ENCODE results near the gene PCDHGB5.
"Not testable (repeated sequence)": the region's sequence is repeated elsewhere in the genome, so short reads cannot be mapped to it uniquely, and the experiment has no call there.

Gene PCDHGB5

DNA sequence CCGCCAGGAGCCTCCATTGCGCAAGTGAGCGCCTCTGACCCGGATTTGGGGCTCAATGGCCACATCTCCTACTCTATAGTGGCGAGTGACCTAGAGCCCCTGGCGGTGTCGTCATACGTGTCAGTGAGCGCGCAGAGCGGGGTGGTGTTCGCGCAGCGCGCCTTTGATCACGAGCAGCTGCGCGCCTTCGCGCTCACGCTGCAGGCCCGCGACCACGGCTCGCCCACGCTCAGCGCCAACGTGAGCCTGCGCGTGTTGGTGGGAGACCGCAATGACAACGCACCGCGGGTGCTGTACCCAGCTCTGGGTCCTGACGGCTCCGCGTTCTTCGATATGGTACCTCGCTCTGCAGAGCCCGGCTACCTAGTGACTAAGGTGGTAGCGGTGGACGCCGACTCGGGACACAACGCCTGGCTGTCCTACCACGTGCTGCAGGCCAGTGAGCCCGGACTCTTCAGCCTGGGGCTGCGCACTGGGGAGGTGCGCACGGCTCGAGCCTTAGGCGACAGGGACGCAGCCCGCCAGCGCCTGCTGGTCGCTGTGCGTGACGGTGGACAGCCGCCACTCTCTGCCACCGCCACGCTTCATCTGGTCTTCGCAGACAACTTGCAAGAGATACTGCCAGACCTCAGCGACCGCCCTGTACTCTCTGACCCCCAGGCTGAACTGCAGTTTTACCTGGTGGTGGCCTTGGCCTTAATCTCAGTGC lies 12.0 kb downstream of the PCDHGB5 start:
- no peak for DNase-seq (ENCODE audit: low read depth in 3 of 3)

DNA sequence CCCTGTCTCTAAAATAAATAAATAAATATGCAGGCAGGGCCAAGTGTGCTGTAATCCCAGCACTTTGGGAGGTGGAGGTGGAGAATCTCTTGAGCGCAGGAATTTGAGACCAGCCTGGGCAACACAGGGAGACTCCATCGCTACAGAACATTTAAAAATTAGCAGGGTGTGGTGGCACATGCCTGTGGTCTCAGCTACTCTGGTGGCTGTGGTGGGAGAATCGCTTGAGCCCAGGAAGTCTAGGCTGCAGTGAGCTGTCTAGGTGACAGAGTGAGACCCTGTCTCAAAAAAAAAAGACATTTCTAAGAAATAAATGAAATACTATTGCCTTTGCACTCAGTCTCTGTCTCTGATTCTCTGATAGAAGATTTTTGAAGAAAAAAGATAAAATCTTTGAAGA lies 13.8 kb downstream of the PCDHGB5 start:
- no peak for DNase-seq (ENCODE audit: low read depth in 3 of 3)

GRCh38 chr5:141412854-141413539 lies 15.2 kb downstream of the PCDHGB5 start, which contains the start of gene PCDHGA10:
Gene PCDHGA10, plus strand, starts transcription at chr5:141412987. Its CDS starts 189 bp downstream, at chr5:141413176.
- DNase-seq (ENCODE audit: low read depth in 3 of 3) = peak in 2 of 3 experiments; percentile 32 to 42

DNA sequence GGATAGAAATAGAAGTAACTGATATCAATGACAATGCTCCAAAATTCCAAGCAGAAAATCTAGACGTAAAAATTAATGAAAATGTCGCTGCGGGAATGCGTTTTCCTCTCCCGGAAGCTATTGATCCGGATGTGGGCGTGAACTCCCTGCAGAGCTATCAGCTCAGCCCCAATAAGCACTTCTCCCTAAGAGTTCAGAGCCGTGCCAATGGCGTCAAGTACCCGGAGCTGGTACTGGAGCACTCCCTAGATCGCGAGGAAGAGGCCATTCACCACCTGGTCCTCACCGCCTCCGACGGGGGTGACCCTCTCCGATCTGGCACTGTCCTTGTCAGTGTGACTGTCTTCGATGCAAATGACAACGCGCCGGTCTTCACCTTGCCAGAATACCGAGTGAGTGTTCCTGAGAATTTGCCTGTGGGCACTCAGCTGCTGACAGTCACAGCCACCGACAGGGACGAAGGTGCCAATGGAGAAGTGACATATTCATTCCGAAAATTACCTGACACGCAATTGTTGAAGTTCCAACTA lies 15.9 kb downstream of the PCDHGB5 start:
- no peak for DNase-seq (ENCODE audit: low read depth in 3 of 3)

DNA sequence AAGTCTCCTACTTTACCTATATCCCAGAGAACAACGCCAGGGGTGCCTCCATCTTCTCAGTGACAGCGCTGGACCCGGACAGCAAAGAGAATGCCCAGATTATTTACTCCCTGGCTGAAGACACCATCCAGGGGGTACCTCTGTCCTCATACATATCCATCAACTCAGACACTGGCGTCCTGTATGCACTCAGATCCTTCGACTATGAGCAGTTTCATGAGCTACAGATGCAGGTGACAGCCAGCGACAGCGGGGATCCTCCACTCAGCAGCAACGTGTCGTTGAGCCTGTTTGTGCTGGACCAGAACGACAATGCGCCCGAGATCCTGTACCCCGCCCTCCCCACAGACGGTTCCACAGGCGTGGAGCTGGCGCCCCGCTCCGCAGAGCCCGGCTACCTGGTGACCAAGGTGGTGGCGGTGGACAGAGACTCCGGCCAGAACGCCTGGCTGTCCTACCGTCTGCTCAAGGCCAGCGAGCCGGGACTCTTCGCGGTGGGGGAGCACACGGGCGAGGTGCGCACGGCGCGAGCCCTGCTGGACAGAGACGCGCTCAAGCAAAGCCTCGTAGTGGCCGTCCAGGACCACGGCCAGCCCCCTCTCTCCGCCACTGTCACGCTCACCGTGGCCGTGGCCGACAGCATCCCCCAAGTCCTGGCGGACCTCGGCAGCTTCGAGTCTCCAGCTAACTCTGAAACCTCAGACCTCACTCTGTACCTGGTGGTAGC lies 17.0 kb downstream of the PCDHGB5 start:
- not testable (repeated sequence) for DNase-seq (ENCODE audit: low read depth in 3 of 3)

DNA sequence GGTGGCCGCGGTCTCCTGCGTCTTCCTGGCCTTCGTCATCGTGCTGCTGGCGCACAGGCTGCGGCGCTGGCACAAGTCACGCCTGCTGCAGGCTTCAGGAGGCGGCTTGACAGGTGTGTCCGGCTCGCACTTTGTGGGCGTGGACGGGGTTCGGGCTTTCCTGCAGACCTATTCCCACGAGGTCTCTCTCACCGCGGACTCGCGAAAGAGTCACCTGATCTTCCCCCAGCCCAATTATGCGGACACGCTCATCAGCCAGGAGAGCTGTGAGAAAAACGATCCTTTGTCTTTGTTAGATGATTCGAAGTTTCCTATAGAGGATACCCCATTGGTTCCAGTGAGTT lies 17.5 kb downstream of the PCDHGB5 start:
- DNase-seq (ENCODE audit: low read depth in 3 of 3) = not testable (repeated sequence)

DNA sequence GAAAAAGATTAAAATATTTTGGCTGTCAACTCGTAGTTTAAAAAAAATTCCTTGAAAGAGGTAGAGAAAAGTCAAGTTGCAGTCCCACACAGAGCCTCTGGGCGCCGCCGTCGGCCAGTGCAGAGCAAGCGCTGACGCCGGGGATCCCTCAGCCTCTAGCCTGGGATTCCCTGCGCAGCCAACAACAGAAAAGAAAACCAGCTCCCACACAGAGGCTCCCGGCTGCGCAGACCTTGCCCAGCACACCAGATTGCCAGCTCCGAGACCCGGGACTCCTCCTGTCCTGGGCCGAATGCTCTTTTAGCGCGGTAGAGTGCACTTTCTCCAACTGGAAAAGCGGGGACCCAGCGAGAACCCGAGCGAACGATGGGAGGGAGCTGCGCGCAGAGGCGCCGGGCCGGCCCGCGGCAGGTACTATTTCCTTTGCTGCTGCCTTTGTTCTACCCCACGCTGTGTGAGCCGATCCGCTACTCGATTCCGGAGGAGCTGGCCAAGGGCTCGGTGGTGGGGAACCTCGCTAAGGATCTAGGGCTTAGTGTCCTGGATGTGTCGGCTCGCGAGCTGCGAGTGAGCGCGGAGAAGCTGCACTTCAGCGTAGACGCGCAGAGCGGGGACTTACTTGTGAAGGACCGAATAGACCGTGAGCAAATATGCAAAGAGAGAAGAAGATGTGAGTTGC lies 19.9 kb downstream of the PCDHGB5 start, which contains the start of gene PCDHGB7:
PCDHGB7 (plus strand) TSS at position 184 of the 679 bp plus-strand sequence; CDS start at position 367, 183 bp downstream.
- not testable (repeated sequence) for DNase-seq (ENCODE audit: low read depth in 3 of 3)

DNA sequence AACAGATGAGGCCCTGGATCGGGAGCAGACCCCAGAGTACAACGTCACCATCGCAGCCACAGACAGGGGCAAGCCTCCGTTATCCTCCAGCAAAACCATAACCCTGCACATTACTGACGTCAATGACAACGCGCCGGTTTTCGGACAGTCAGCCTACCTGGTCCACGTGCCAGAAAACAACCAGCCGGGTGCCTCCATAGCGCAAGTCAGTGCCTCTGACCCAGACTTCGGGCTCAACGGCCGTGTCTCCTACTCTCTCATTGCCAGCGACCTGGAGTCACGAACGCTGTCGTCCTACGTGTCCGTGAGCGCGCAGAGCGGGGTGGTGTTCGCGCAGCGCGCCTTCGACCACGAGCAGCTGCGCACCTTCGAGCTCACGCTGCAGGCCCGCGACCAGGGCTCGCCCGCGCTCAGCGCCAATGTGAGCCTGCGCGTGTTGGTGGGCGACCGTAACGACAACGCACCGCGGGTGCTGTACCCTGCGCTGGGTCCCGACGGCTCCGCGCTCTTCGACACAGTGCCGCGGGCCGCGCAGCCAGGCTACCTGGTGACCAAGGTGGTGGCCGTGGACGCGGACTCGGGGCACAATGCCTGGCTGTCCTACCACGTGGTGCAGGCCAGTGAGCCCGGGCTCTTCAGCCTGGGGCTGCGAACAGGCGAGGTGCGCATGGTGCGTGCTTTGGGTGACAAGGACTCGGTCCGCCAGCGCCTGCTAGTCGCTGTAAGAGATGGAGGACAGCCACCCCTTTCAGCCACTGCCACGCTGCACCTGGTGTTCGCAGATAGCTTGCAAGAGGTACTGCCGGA lies 21.5 kb downstream of the PCDHGB5 start:
- no peak for DNase-seq (ENCODE audit: low read depth in 3 of 3)

GRCh38 chr5:141420855-141421488 lies 23.2 kb downstream of the PCDHGB5 start, which contains the start of gene PCDHGA11:
Gene PCDHGA11, plus strand, starts transcription at chr5:141421051. Its CDS starts 177 bp downstream, at chr5:141421228.
- DNase-seq (ENCODE audit: low read depth in 3 of 3) = no peak

GRCh38 chr5:141421489-141421855 lies 23.7 kb downstream of the PCDHGB5 start:
- no peak for DNase-seq (ENCODE audit: low read depth in 3 of 3)

DNA sequence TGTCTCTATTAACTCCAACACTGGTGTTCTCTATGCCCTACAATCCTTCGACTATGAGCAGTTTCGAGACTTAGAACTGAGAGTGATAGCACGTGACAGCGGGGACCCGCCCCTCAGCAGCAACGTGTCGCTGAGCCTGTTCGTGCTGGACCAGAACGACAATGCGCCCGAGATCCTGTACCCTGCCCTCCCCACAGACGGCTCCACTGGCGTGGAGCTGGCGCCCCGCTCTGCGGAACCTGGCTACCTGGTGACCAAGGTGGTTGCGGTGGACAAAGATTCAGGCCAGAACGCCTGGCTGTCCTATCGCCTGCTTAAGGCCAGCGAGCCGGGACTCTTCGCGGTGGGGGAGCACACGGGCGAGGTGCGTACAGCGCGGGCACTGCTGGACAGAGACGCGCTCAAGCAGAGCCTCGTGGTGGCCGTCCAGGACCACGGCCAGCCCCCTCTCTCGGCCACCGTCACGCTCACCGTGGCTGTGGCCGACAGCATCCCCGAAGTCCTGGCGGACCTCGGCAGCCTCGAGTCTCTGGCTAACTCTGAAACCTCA lies 25.1 kb downstream of the PCDHGB5 start:
- DNase-seq (ENCODE audit: low read depth in 3 of 3) = no peak

DNA sequence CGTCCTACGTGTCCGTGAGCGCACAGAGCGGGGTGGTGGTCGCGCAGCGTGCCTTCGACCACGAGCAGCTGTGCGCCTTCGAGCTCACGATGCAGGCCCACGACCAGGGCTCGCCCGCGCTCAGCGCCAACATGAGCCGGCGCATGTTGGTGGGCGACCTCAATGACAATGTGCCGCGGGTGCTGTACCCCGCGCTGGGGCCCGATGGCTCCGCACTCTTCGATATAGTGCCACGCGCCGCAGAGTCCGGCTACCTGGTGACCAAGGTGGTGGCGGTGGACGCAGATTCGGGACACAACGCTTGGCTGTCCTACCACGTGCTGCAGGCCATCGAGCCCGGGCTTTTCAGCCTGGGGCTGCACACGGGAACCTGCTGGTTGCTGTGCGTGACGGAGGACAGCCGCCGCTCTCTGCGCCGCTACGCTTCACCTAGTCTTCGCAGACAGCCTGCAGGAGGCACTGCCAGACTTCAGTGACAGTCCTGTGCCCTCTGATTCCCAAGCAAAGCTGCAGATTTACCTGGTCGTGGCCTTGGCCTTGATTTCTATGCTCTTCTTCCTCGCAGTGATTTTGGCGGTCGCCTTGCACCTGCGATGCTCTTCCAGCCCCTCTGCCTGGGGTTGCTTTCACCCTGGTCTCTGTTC lies 30.2 kb downstream of the PCDHGB5 start:
- DNase-seq (ENCODE audit: low read depth in 3 of 3) = no peak

- no peak for DNase-seq (ENCODE audit: low read depth in 3 of 3)
Observed at GRCh38 chr5:141430332-141431113, 32.8 kb downstream of the PCDHGB5 start, which contains the start of gene PCDHGA12. Gene PCDHGA12, plus strand, starts transcription at chr5:141430507. Its CDS starts 253 bp downstream, at chr5:141430760.

DNA sequence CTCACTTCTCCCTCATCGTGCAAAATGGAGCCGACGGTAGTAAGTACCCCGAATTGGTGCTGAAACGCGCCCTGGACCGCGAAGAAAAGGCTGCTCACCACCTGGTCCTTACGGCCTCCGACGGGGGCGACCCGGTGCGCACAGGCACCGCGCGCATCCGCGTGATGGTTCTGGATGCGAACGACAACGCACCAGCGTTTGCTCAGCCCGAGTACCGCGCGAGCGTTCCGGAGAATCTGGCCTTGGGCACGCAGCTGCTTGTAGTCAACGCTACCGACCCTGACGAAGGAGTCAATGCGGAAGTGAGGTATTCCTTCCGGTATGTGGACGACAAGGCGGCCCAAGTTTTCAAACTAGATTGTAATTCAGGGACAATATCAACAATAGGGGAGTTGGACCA lies 33.5 kb downstream of the PCDHGB5 start:
- no peak for DNase-seq (ENCODE audit: low read depth in 3 of 3)

DNA sequence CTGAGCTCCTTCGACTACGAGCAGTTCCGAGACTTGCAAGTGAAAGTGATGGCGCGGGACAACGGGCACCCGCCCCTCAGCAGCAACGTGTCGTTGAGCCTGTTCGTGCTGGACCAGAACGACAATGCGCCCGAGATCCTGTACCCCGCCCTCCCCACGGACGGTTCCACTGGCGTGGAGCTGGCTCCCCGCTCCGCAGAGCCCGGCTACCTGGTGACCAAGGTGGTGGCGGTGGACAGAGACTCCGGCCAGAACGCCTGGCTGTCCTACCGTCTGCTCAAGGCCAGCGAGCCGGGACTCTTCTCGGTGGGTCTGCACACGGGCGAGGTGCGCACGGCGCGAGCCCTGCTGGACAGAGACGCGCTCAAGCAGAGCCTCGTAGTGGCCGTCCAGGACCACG lies 34.6 kb downstream of the PCDHGB5 start:
- DNase-seq (ENCODE audit: low read depth in 3 of 3) = not testable (repeated sequence)

- DNase-seq (ENCODE audit: low read depth in 3 of 3) = not testable (repeated sequence)
Observed at GRCh38 chr5:141432726-141433125, 35.0 kb downstream of the PCDHGB5 start.

GRCh38 chr5:141434006-141434405 lies 36.3 kb downstream of the PCDHGB5 start:
- DNase-seq (ENCODE audit: low read depth in 3 of 3) = no peak

DNA sequence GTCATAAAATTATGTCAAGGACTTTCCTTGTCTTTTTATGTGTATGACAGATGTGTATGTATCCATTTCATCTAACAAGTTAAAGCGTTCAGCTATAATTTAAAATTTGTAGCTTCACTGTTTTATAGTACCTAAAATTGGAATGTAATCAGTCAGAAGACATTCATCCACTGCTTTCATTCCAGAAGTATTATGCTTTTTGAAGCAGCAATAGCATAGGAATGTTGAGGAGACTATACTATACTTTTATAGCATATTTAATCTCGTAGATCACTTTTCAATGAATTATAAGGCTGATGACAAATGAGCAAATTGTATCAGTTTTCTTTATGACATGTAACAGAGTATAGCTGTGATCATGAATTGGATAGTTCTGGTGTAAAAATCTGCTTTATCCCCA lies 39.5 kb downstream of the PCDHGB5 start:
- DNase-seq (ENCODE audit: low read depth in 3 of 3) = no peak
